Neural cell (in vitro differentiated cells): ENCODE data around the gene SEMA6C. TPM values are rescaled to one million over a fixed set of nuclear protein-coding genes. Genes with fewer than 3 reads are reported as not detected.

Experiments used
- H2AFZ ChIP-seq: fragments of 200-600, 300-800 bp; sonication (generic), shearing (Covaris generic); 2 replicates; pipeline ENCODE4 v1.6.0; 2014; ENCODE audit warnings: low read depth, mild to moderate bottlenecking, antibody characterized with exemption, low read length, moderate library complexity
- H3F3A ChIP-seq: fragments of 200-600 bp; shearing (Covaris generic); 2 replicates; pipeline ENCODE4 v1.6.1; 2016; ENCODE audit warnings: mild to moderate bottlenecking, moderate library complexity, mixed read lengths, antibody characterized with exemption, low read length; ENCODE audit not compliant: insufficient read depth, poor library complexity, severe bottlenecking
- H3K27ac ChIP-seq: fragments of 200-600, 300-800 bp; sonication (generic), shearing (Covaris generic); 2 replicates; pipeline ENCODE4 v1.5.1; 2014; ENCODE audit warnings: mild to moderate bottlenecking, low read length, moderate library complexity
- H3K27me3 ChIP-seq: fragments of 300-800, 200-600 bp; sonication (generic), shearing (Covaris generic); 2 replicates; pipeline ENCODE4 v1.6.0; 2014; ENCODE audit warnings: mild to moderate bottlenecking, low read depth, low read length, moderate library complexity; ENCODE audit not compliant: insufficient read depth
- H3K36me3 ChIP-seq: fragments of 300-800, 200-600 bp; sonication (generic), shearing (Covaris generic); 2 replicates; pipeline ENCODE4 v1.5.1; 2014; ENCODE audit warnings: mild to moderate bottlenecking, antibody characterized with exemption, low read length, moderate library complexity; ENCODE audit not compliant: insufficient read depth
- H3K4me2 ChIP-seq: fragments of 300-800, 200-600 bp; sonication (generic), shearing (Covaris generic); 2 replicates; pipeline ENCODE4 v1.6.0; 2014; ENCODE audit warnings: mild to moderate bottlenecking, low read length
- H3K4me3 ChIP-seq: fragments of 300-800, 200-600 bp; sonication (generic), shearing (Covaris generic); 2 replicates; pipeline ENCODE4 v1.5.1; 2014; ENCODE audit warnings: mild to moderate bottlenecking, low read length, moderate library complexity
- H3K79me2 ChIP-seq: fragments of 200-600 bp; shearing (Covaris generic); replicated peaks from 2 replicates; pipeline ENCODE4 v1.6.0; 2014; ENCODE audit warnings: mild to moderate bottlenecking, low read length, moderate library complexity; ENCODE audit not compliant: insufficient read depth
- H3K9ac ChIP-seq: fragments of 300-800, 200-600 bp; sonication (generic), shearing (Covaris generic); 2 replicates; pipeline ENCODE4 v1.6.1; 2016; ENCODE audit warnings: mild to moderate bottlenecking, low read length, mixed read lengths
- H3K9me2 ChIP-seq: fragments of 200-600 bp; shearing (Covaris generic); 2 replicates; pipeline ENCODE4 v1.6.1; 2016; ENCODE audit warnings: mild to moderate bottlenecking, low read length, mixed read lengths; ENCODE audit not compliant: insufficient read depth
- H3K9me3 ChIP-seq: fragments of 200-600, 300-800 bp; sonication (generic), shearing (Covaris generic); 2 replicates; pipeline ENCODE4 v1.6.1; 2016; ENCODE audit warnings: mild to moderate bottlenecking, mixed run types, low read length, moderate library complexity, mixed read lengths
- H4K20me1 ChIP-seq: fragments of 200-600 bp; shearing (Covaris generic); 2 replicates; pipeline ENCODE4 v1.6.1; 2016; ENCODE audit warnings: mild to moderate bottlenecking, mixed run types; ENCODE audit not compliant: insufficient read depth
- EP300 ChIP-seq: fragments of 450-650 bp; conservative IDR thresholded peaks from 2 replicates; pipeline ENCODE4 v1.6.1; 2014; ENCODE audit warnings: antibody characterized with exemption, mild to moderate bottlenecking, moderate library complexity; ENCODE audit not compliant: poor library complexity, severe bottlenecking
- EZH2 ChIP-seq: fragments of 200-600, 300-800 bp; shearing (Covaris generic), sonication (generic); IDR thresholded peaks from 2 replicates; pipeline ENCODE4 v1.6.1; 2014; ENCODE audit warnings: antibody characterized with exemption, low read length, borderline replicate concordance, mild to moderate bottlenecking; ENCODE audit not compliant: insufficient read depth, poor library complexity, severe bottlenecking
- MXI1 ChIP-seq: fragments of 450-650 bp; conservative IDR thresholded peaks from 2 replicates; pipeline ENCODE4 v1.6.1; 2014; ENCODE audit warnings: antibody characterized with exemption, mild to moderate bottlenecking; ENCODE audit not compliant: poor library complexity, severe bottlenecking
- POLR2AphosphoS5 ChIP-seq: IDR thresholded peaks from 2 replicates; pipeline ENCODE4 v1.6.1; 2012
- RAD21 ChIP-seq: fragments of 450-650 bp; conservative IDR thresholded peaks from 2 replicates; pipeline ENCODE4 v1.6.1; 2014; ENCODE audit warnings: antibody characterized with exemption, mild to moderate bottlenecking, moderate library complexity
- SMC3 ChIP-seq: fragments of 450-650 bp; conservative IDR thresholded peaks from 2 replicates; pipeline ENCODE4 v1.6.1; 2014; ENCODE audit warnings: antibody characterized with exemption, mild to moderate bottlenecking, moderate library complexity; ENCODE audit not compliant: poor library complexity
- TAF1 ChIP-seq: IDR thresholded peaks from 2 replicates; pipeline ENCODE4 v1.6.1; 2012; ENCODE audit warnings: low read depth
- polyA plus RNA-seq: library from polyadenylated mRNA; depleted of rRNA; stranded (reverse); fragments of >200 nt; gene quantifications from 2 replicates; pipeline ENCODE4 v1.2.3, GENCODE V29; 2014
- TF ChIP-seq, protein P1 (sequence below): IDR thresholded peaks from 2 replicates; pipeline ENCODE4 v1.6.1; 2012; ENCODE audit warnings: borderline replicate concordance
- TF ChIP-seq, protein P2 (sequence below): fragments of 450-650 bp; IDR thresholded peaks from 2 replicates; pipeline ENCODE4 v1.5.1; 2014; ENCODE audit warnings: antibody characterized with exemption, mild to moderate bottlenecking, moderate library complexity; ENCODE audit not compliant: poor library complexity, severe bottlenecking

The SEMA6C gene
- polyA plus RNA-seq, 1 donor from 2014 or later, result 32.5 TPM

DNA sequence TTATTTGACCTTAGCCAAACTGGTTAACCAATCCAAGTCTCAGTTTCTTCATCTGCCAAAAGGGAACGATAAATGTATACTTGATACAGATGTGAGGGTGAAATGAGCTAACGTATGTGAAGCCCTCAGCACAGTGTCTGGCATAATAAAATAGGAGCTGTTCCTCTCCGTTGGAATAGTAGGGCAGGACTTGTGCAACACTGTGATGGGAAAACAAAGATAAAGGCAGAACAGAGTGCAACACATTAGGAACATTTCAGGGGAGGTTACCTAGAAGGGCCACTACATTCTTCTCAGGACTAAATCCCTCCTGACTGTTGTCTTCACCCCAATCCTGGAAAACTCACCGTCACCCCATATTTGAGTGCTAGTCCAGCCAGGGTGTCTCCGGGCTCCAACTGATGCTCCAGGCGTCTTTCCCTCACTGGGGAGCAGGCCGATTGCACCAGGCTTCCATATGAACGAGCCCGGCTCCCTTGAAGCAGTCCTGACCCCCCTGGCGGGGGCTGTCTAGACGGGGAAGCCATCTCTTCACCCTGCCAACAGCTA lies 18.4 kb upstream of the SEMA6C start:
- Histone ChIP-seq H3K9ac (peak overlapping the region; percentile 83), H3K79me2 (peaks cover 20% of the 10 kb centered on the region), H3K9me3 (no peaks in the 10 kb centered on the region), H3K36me3 (no peaks in the 10 kb centered on the region), H3F3A (peaks cover 3% of the 10 kb centered on the region), H4K20me1 (no peaks in the 10 kb centered on the region), H2AFZ (no peak overlapping the region), H3K4me2 (peak overlapping the region; percentile 97), H3K9me2 (no peaks in the 10 kb centered on the region), H3K27ac (peak overlapping the region; percentile 89), H3K4me3 (peak overlapping the region; percentile 88), H3K27me3 (no peaks in the 10 kb centered on the region)
- TF ChIP-seq MXI1, result no peak
- TF ChIP-seq TAF1, result peak; percentile 3

DNA sequence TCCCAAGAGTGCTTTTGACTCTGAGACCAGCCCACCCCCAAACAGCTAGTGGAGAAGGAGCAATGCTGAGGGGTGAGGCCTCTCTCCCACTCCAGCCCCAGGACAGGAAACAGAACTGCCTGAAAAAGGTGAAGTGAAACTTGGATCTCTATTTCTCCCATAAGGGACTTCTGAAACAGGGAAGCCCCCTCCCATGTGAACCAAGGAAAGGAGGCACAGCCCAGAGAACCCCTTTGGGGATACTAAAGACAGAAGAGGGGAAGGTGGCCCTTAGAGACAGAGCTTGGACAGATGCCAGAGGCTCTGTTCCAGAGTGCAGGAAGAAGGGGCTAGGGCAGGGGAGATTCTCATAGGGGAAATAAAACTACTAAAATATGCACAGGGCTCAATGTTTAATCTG lies 12.9 kb upstream of the SEMA6C start:
- Histone ChIP-seq H3K9me2 (no peaks in the 10 kb centered on the region), H3K9ac (no peak overlapping the region), H3K27ac (no peak overlapping the region)

GRCh38 chr1:151158751-151159251 lies 12.4 kb upstream of the SEMA6C start:
- Histone ChIP-seq H3F3A (no peaks in the 10 kb centered on the region), H3K27ac (no peak overlapping the region), H3K79me2 (no peaks in the 10 kb centered on the region), H4K20me1 (no peaks in the 10 kb centered on the region), H3K9me3 (no peaks in the 10 kb centered on the region), H3K27me3 (no peaks in the 10 kb centered on the region), H3K36me3 (peaks cover 7% of the 10 kb centered on the region), H3K9ac (no peak overlapping the region), H2AFZ (no peak overlapping the region), H3K4me3 (no peak overlapping the region), H3K4me2 (no peak overlapping the region), H3K9me2 (no peaks in the 10 kb centered on the region)
- TF ChIP-seq EP300 (no peak), MXI1 (no peak), TAF1 (no peak), EZH2 (no peak), POLR2AphosphoS5 (no peak), RAD21 (no peak), SMC3 (no peak)
- TF ChIP-seq, protein P1, sequence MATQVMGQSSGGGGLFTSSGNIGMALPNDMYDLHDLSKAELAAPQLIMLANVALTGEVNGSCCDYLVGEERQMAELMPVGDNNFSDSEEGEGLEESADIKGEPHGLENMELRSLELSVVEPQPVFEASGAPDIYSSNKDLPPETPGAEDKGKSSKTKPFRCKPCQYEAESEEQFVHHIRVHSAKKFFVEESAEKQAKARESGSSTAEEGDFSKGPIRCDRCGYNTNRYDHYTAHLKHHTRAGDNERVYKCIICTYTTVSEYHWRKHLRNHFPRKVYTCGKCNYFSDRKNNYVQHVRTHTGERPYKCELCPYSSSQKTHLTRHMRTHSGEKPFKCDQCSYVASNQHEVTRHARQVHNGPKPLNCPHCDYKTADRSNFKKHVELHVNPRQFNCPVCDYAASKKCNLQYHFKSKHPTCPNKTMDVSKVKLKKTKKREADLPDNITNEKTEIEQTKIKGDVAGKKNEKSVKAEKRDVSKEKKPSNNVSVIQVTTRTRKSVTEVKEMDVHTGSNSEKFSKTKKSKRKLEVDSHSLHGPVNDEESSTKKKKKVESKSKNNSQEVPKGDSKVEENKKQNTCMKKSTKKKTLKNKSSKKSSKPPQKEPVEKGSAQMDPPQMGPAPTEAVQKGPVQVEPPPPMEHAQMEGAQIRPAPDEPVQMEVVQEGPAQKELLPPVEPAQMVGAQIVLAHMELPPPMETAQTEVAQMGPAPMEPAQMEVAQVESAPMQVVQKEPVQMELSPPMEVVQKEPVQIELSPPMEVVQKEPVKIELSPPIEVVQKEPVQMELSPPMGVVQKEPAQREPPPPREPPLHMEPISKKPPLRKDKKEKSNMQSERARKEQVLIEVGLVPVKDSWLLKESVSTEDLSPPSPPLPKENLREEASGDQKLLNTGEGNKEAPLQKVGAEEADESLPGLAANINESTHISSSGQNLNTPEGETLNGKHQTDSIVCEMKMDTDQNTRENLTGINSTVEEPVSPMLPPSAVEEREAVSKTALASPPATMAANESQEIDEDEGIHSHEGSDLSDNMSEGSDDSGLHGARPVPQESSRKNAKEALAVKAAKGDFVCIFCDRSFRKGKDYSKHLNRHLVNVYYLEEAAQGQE, result no peak
- TF ChIP-seq, protein P2, sequence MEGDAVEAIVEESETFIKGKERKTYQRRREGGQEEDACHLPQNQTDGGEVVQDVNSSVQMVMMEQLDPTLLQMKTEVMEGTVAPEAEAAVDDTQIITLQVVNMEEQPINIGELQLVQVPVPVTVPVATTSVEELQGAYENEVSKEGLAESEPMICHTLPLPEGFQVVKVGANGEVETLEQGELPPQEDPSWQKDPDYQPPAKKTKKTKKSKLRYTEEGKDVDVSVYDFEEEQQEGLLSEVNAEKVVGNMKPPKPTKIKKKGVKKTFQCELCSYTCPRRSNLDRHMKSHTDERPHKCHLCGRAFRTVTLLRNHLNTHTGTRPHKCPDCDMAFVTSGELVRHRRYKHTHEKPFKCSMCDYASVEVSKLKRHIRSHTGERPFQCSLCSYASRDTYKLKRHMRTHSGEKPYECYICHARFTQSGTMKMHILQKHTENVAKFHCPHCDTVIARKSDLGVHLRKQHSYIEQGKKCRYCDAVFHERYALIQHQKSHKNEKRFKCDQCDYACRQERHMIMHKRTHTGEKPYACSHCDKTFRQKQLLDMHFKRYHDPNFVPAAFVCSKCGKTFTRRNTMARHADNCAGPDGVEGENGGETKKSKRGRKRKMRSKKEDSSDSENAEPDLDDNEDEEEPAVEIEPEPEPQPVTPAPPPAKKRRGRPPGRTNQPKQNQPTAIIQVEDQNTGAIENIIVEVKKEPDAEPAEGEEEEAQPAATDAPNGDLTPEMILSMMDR, result no peak

More for the DNA sequence above, 12.9 kb upstream of the SEMA6C start:
- Histone ChIP-seq H3F3A (no peaks in the 10 kb centered on the region), H3K79me2 (peaks cover 5% of the 10 kb centered on the region), H3K4me3 (no peak overlapping the region), H4K20me1 (no peaks in the 10 kb centered on the region), H3K27me3 (no peaks in the 10 kb centered on the region), H3K36me3 (peaks cover 7% of the 10 kb centered on the region), H3K4me2 (no peak overlapping the region), H3K9me3 (no peaks in the 10 kb centered on the region), H2AFZ (no peak overlapping the region)
- TF ChIP-seq MXI1, result no peak
- TF ChIP-seq EZH2, result no peak
- TF ChIP-seq, protein P1, result no peak
